GM10248 (cell line): ENCODE data around the gene CEP41.

Experiments used
- CTCF ChIA-PET: fragments of 300-600 bp; sonication (Branson Sonifier 250); formaldehyde crosslinking; extraction: SDS; loops from one replicate; lab custom pipeline; 2021; ENCODE audit warnings: antibody characterized with exemption; lab: Yijun Ruan, JAX
- POLR2A ChIA-PET: fragments of 350-650 bp; sonication (Branson Sonifier 250); formaldehyde crosslinking; extraction: SDS; loops from one replicate; lab custom pipeline; 2020; ENCODE audit warnings: antibody characterized with exemption; lab: Yijun Ruan, JAX
- DNase-seq: peaks from one replicate; pipeline ENCODE4 v3.0.0; 2012; ENCODE audit errors: extremely low spot score
- TF ChIP-seq, protein P1 (sequence below): IDR thresholded peaks from 2 replicates; pipeline ENCODE4 v1.5.1; 2012; ENCODE audit warnings: mild to moderate bottlenecking, low read depth; ENCODE audit errors: extremely low read depth, missing control alignments, control extremely low read depth

Gene CEP41

DNA sequence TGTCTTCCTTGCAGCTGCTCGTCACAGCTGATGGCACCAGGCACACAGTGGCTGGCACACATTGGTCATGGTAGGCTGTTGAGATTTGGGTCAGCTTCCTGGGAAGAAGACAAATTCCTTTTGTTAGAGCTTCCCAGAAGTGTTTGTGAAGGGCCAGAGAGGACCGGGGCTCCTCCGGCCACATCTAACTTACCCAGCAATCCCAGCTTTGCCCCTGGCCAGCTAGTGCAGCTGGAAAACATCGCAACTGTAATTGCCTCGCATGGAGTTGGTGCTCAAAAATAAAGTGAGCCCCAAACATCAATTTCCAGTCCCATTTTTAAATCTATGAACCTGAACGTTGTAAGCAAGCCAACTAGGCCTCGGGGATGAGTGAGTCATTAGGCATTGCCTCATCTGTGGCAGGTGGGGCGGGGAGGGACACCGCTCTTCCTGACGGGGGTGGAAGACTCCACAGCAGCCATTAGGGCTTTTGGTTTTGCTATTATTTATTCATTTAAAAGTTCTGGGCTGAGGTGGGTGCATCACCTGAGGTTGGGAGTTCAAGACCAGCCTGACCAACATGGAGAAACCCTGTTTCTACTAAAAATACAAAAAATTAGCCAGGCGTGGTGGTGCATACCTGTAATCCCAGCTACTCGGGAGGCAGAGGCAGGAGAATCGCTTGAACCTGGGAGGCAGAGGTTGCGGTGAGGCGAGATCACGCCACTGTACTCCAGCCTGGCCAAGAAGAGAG is 83.8 kb downstream of the CEP41 start:
- CTCF ChIA-PET = no interaction called here

DNA sequence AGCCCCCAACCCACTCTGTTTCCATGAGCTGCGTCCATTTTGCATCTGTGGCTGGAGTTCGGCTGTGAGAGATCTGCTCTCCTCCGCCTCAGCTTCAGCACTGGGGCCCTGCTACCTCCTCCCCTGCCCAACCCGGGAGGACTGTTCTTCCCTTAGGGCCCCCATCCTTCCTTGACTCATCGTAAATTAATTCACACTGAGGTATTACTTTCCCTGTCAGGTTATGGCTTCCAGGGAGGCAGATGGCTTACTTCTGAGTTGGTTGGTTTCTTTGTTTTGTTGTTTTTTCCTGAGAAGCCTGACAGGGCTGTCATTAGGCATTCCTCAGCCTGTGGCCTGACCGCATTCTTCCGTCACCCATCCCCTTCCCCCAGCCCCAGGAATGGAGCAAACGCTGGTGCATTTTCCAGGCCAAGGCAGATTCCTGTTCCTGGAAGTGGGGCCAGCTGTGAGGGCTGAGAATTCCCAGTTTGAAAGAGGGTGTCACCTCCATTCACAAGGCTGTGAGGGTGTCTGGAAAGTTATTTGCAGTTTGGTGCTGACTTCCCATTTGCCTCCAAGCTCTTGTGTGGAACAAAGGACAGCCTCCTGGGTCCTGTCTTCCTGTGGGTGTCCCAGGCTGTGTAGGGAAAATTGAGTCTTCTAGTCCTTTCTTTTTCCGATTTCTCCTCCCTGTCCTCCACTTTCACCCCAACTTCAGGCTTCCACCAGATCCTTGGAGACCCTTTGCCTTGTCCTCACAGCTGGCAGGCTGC is 84.5 kb downstream of the CEP41 start:
- CTCF ChIA-PET = no interaction called here
- POLR2A ChIA-PET = no interaction called here
- TF ChIP-seq, protein P1, sequence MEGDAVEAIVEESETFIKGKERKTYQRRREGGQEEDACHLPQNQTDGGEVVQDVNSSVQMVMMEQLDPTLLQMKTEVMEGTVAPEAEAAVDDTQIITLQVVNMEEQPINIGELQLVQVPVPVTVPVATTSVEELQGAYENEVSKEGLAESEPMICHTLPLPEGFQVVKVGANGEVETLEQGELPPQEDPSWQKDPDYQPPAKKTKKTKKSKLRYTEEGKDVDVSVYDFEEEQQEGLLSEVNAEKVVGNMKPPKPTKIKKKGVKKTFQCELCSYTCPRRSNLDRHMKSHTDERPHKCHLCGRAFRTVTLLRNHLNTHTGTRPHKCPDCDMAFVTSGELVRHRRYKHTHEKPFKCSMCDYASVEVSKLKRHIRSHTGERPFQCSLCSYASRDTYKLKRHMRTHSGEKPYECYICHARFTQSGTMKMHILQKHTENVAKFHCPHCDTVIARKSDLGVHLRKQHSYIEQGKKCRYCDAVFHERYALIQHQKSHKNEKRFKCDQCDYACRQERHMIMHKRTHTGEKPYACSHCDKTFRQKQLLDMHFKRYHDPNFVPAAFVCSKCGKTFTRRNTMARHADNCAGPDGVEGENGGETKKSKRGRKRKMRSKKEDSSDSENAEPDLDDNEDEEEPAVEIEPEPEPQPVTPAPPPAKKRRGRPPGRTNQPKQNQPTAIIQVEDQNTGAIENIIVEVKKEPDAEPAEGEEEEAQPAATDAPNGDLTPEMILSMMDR = no peak
- DNase-seq = no peak

More for the DNA sequence above, 83.8 kb downstream of the CEP41 start:
- DNase-seq = no peak
- POLR2A ChIA-PET = interaction anchor here (0.7 kb wide), 2 partner anchors 9 to 405 kb away, joined by 3 to 4 read pairs; partner anchors contain the start of gene UBE2H
- TF ChIP-seq, protein P1 = no peak

DNA sequence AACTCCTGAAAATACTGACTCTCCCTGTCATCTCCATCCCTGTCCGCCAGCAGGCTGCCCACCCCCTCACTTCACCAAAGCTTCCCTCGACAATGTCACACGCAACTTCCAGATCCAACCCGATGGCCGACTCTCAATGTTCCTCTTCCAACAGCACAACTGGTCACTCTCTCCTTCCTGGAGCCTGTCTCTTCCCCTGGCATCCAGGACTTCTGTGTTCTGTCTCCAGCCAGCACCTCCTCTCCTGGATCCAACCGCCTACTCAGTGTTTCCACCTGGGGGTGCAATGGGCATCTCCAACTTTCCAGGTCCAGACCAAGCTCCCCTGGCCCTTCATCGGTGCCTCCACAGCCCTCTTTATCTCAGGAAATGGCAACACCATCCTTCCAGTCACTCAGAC is 87.6 kb downstream of the CEP41 start:
- DNase-seq = no peak
- CTCF ChIA-PET = no interaction called here

DNA sequence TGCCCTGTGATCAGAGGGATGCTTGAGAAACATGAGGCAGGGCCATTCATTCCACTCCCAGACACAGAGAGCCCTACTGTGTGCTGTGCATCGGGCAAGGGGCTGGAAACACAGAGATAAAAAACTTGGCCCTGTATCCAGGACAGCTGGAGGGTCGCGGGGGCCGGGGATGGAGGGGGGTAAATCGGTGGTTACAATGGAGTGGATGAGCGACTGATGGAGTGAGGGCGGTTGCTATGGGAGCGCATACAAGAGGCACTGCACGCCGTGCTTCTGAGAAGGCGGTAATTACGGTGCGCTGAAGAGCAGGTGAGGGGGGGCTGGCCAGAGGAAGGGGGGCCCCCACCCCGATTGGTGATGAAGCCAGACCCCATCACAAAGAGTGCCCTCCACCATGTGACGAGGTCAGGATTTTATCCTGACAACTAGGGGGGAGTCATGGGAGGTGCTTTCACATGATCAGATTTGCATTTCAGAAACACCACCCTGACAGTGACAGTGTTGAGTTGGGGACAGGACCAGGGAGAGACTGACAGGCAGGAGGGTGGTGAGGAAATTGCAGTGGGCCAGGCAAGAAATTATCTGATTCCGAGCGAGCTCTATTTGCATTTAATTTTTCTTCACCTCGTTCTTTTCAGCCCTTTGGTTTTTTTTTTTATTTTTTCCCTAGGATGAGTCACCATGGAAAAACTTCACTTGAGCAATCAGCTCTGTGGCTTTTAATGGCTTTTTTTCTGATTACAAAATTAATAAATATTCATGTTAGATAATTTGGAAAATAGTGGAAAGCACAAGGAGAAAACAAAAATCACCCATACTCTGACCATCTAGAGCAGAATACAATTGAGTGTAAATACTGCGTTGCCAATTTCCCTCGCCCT is 88.4 kb downstream of the CEP41 start:
- no peak for DNase-seq
- ChIA-PET CTCF (interaction anchor here (1.2 kb wide), 1 partner anchor 16 kb away, joined by 3 read pairs; no protein-coding TSS in a partner anchor), POLR2A (no interaction called here)
- TF ChIP-seq, protein P1 = no peak

More for the DNA sequence above, 87.6 kb downstream of the CEP41 start:
- POLR2A ChIA-PET = no interaction called here
- TF ChIP-seq, protein P1 = no peak

DNA sequence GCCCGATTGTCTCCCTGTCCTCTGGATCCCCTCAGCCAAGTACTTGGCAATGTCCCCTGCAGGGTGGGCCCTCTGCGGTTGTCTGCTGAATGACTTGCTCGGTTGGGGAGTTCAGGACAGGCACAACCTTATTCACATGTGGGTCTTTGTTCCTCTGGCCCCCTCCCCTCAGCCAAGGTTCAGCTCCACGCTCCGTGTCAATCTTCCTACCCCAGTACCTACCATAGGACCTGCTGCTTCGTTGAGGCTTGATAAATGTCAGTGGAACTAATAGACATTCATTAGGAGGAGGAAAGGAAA is 89.1 kb downstream of the CEP41 start:
- ChIA-PET POLR2A (no interaction called here), CTCF (interaction anchor here (1.2 kb wide), 1 partner anchor 15 kb away, joined by 3 read pairs; no protein-coding TSS in a partner anchor)
- TF ChIP-seq, protein P1 = no peak
- DNase-seq = no peak
